GM18526 (cell line): ENCODE results near the gene KRTAP4-16.
"Not testable (repeated sequence)": the region's sequence is repeated elsewhere in the genome, so short reads cannot be mapped to it uniquely, and the experiment has no call there.

Experiments used
- POLR2A ChIP-seq: IDR thresholded peaks from 3 replicates; pipeline ENCODE4 v1.6.1; 2011; ENCODE audit not compliant: insufficient read length; ENCODE audit errors: extremely low read depth

Gene KRTAP4-16

GRCh38 chr17:41118721-41119120 lies 16.7 kb upstream of the KRTAP4-16 start:
- no peak for TF ChIP-seq POLR2A

- TF ChIP-seq POLR2A, result not testable (repeated sequence)
Measured at GRCh38 chr17:41117846-41118386, 15.9 kb upstream of the KRTAP4-16 start, which contains the start of gene KRTAP4-11. TSS of gene KRTAP4-11 (minus strand) at chr17:41118373. CDS start at chr17:41118315, 58 bp downstream.

DNA sequence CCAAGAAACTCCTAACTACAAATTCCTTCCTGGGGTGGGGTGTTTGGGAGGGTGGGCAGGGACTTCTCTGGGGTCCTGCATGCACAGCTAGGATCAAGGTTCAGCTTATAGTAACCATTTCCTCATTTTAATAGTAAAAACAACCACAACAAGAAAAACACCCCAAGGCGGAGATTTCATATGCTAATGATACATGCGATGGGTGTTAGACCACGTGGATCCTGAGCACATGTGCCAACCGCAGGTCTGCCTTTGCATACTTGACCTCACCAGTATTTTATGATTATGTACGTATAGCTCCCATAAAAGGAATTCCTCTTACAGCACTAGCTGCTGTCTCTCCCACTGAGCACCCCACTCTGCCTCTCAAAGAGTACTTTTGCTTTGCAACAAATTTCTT lies 14.3 kb upstream of the KRTAP4-16 start:
- TF ChIP-seq POLR2A, result no peak

DNA sequence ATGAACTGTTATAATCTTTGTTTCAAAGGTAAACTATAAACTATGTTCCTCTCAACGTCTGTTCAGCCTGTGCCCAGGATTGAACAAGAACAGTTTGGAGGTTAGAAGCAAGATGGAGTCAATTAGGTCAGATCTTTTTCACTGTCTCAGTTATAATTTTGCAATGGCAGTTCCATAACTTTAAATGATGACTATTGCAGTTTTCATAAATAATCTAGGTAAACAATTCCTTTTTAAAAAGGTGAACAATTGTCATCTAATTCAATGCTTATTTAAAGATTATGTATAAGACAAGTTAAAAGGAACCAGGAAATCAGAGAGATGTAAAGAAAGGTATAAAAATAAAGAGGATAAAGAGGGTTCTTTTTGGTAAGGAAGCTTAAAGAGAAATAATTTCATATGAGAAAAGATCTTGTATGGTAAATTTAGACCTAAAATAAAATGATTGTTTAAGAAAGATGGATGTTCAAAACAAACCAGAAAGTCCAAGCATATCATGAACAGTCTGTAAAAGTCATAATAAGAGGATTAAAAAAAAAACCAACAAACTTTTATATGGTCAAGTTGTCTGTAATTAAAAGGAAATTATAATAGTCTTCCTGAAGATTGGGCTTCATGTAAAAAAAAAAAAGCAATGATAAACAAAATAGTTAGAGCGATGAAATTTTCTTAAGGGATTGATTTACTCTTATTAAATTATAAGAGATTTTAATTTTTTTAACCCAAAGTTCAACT lies 9.3 kb upstream of the KRTAP4-16 start:
- no peak for TF ChIP-seq POLR2A

- TF ChIP-seq POLR2A, result no peak
Measured at GRCh38 chr17:41107941-41108450, 6.0 kb upstream of the KRTAP4-16 start.

- not testable (repeated sequence) for TF ChIP-seq POLR2A
Measured at GRCh38 chr17:41105347-41105746, 3.3 kb upstream of the KRTAP4-16 start, which contains the start of gene KRTAP4-9. TSS of gene KRTAP4-9 (plus strand) at chr17:41105389. CDS start at chr17:41105389, 0 bp downstream.

DNA sequence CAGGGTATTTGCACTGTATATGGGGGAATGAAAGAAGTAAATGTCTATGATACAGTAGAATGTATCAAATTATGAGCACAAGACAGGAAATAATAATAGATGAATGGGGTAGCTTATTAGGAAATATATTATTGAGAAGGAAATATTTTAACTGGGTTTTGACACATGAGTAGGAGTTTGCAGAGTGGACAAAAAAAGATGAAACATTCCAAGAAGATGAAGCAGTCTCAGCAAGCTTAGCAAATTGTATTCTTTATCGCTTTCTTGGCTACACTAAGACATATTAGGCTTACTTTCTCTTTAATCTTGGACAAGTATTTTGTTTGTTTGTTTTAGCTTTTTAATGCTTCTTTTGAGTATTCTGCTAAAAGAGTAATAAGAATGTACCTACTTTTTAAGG lies 1.9 kb upstream of the KRTAP4-16 start:
- TF ChIP-seq POLR2A, result no peak

- TF ChIP-seq POLR2A, result no peak
Measured at GRCh38 chr17:41098481-41098880, 3.5 kb downstream of the KRTAP4-16 start.

- TF ChIP-seq POLR2A, result no peak
Measured at GRCh38 chr17:41098042-41098441, 4.0 kb downstream of the KRTAP4-16 start, which contains the start of gene KRTAP4-8. TSS of gene KRTAP4-8 (minus strand) at chr17:41098142. CDS start at chr17:41098084, 58 bp downstream.

- TF ChIP-seq POLR2A, result no peak
Measured at GRCh38 chr17:41096055-41096454, 6.0 kb downstream of the KRTAP4-16 start.

DNA sequence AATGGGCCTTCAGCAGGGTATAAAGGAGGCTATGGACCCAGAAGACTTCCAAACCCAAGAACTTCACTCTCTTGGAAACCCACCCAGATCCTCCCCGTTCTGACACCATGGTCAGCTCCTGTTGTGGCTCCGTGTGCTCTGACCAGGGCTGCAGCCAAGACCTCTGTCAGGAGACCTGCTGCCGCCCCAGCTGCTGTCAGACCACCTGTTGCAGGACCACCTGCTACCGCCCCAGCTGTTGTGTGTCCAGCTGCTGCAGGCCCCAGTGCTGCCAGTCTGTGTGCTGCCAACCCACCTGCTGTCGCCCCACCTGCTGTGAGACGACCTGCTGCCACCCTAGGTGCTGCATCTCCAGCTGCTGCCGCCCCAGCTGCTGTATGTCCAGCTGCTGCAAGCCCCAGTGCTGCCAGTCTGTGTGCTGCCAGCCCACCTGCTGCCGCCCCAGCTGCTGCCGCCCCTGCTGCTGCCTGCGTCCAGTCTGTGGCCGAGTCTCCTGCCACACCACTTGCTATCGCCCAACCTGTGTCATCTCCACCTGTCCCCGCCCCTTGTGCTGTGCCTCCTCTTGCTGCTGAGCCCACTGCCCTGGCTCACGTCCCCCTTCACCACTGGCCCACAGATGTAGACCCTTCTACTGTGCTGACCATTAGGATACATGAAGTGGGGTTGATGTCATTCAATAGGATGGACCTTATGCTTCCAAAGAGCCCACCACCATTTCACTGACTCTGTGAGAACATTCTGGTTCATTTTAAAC lies 17.7 kb downstream of the KRTAP4-16 start, which contains the start of gene KRTAP4-7:
Gene KRTAP4-7 (plus strand): TSS at position 51 of the 757 bp plus-strand sequence. CDS start 57 bp downstream, at position 108.
- not testable (repeated sequence) for TF ChIP-seq POLR2A

DNA sequence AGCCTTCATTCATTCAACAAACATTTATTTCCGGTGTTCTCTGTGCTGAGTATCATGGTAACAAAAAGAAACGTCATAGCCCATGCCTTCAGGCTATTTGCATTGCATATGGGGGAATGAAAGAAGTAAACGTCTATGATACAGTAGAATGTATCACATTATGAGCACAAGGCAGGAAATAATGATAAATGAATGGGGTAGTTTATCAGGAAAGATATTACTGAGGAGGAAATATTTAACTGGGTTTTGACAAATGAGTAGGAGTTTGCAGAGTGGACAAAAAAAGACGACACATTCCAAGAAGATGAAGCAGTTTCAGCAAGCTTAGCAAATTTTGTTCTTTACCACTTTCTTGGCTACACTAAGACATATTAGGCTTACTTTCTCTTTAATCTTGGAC lies 19.4 kb downstream of the KRTAP4-16 start:
- TF ChIP-seq POLR2A, result no peak

GRCh38 chr17:41076788-41077187 lies 25.2 kb downstream of the KRTAP4-16 start:
- no peak for TF ChIP-seq POLR2A

GRCh38 chr17:41073676-41074075 lies 28.3 kb downstream of the KRTAP4-16 start:
- no peak for TF ChIP-seq POLR2A

- no peak for TF ChIP-seq POLR2A
Measured at GRCh38 chr17:41071606-41072360, 30.2 kb downstream of the KRTAP4-16 start.
